ENCODE results near the gene RGS19. TPM values are rescaled to one million over a fixed set of nuclear protein-coding genes. Genes with fewer than 3 reads are reported as not detected.

RGS19 gene, protein sequence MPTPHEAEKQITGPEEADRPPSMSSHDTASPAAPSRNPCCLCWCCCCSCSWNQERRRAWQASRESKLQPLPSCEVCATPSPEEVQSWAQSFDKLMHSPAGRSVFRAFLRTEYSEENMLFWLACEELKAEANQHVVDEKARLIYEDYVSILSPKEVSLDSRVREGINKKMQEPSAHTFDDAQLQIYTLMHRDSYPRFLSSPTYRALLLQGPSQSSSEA
- 11.7 and 18.2 TPM in 2 replicates for total RNA-seq

GRCh38 chr20:64079273-64080012, at the start of gene RGS19:
RGS19 (minus strand) TSS chr20:64079518; CDS start chr20:64076886, 2,632 bp downstream.

GRCh38 chr20:64106981-64107735, 27.8 kb upstream of the RGS19 start, which contains the start of gene NPBWR2:
NPBWR2 (minus strand) TSS chr20:64107565; CDS start chr20:64106831, 734 bp downstream.

GRCh38 chr20:64083804-64084684, 4.7 kb upstream of the RGS19 start, which contains the start of gene LKAAEAR1:
LKAAEAR1 (minus strand) TSS chr20:64084398; CDS start chr20:64084219, 179 bp downstream.

GRCh38 chr20:64080013-64080812, 895 bp upstream of the RGS19 start, which contains the start of gene OPRL1:
OPRL1 (plus strand) TSS chr20:64080082; CDS start chr20:64092721, 12,639 bp downstream.

DNA sequence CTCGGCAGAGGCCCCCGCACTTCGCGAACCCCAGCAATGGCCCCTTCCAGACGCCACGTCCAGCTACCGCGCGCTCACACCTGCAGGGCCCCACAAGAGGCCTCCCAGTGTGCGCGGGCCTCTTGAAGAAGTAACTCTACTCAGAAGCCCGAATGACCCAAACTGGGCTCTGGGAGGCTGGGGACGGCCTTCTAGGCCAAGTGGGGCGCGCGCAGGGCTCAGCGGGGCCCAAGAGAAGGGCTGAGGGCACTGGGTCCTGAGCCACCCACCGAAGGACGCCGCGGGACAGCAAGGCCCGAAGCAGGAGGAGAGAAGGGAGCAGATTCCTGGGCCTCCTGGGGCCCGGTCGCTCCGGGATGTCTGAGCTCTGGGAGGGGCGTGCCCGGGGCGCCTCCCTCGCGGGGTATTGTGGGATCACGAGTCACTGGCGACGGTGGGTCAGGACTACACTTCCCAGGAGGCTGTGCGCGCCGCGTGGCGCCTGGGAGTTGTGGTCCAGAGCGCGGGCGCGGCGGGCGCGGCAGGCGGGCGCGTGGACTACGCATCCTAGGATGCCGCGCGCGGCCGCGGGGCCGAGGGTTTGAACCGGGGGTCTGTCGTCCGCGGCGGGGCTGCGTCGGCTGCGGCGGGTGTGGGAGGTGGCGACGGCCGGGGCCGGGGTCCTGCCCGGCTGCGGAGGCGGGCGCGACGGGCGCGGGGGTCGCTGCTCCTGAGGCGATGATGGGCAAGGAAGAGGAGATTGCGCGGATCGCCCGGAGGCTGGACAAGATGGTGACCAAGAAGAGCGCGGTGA, 16.5 kb downstream of the RGS19 start, which contains the start of gene TCEA2:
Gene TCEA2 (plus strand): TSS at position 603 of the 793 bp plus-strand sequence. CDS start 115 bp downstream, at position 718.

DNA sequence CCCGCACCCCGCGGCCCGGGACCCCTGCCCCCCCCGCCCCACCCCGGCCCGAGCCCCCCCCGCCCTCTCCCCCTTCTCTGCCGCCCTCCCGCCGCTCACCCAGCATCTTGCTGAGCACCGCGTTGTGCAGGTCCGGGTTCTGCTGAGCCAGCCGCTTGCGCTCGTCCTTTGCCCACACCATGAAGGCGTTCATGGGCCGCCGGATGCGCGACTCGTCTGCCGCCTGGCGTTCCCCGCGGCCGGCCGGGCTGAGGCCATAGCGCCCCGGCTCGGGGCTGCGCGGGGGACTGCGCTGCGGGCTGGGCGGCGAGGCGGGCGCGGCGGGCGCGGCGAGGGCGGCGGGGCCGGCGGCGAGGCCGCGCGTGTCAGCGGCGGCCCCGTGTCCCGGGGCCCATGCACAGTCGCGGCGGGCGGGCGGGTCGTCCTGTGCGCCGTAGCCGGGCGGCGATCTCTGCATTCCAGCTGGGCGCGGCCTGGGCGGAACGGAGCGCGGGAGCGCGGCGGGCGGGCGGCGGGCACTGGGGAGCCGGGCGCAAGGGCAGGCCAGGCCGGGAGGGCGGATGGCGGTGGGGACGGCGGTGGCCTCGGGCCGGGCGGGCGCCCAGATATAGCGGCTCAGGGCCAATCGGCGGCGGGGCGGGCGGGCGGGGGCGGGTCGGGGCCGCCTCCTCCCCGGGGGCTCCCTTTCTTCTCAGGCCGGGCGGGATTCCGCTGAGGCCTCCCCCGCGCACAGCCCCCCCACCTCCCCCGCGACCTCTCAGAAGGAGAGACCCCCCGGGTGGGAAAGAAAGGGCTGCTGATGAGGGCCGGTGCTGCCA, 30.0 kb downstream of the RGS19 start, which contains the start of gene SOX18:
Gene SOX18 (minus strand): TSS at position 580 of the 818 bp plus-strand sequence. CDS start 123 bp downstream, at position 457.

DNA sequence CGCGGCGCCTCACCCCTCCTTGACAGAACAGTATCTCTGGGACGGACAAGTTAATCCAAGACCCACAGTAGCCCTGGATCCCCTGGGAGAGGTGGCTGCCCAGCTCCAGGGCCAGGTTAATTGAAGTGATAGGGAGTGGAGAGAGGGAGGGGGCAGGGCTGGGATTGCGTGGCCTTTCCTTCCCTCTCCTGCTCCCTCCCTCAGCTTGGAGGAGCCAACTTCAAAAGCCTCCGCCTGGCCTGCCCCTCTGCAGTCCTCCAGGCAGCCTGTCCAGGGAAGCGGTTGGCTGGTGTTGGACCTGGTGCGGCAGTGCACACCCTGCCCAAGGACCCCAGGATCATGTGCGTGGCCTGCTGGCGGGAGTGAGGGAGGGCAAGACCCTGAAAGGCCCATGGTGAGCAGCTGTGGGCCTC, 43.4 kb downstream of the RGS19 start, which contains the start of gene C20orf204:
Gene C20orf204 (plus strand): TSS at position 250 of the 413 bp plus-strand sequence. CDS start 142 bp downstream, at position 392.

Other genes with a start within 250 kb of the RGS19 start
- 2.9 and 4.9 TPM in 2 replicates for gene ZBTB46, start 248.3 kb downstream of the RGS19 start, total RNA-seq
- not detected in 2 replicates for gene ABHD16B, start 218.0 kb downstream of the RGS19 start, total RNA-seq
- gene TPD52L2, start 214.2 kb downstream of the RGS19 start, total RNA-seq, result 114 and 127 TPM in 2 replicates
- 63.2 and 67.9 TPM in 2 replicates for gene DNAJC5, start 184.4 kb downstream of the RGS19 start, total RNA-seq
- 22.9 and 28.9 TPM in 2 replicates for gene UCKL1, start 123.1 kb downstream of the RGS19 start, total RNA-seq
- gene ZNF512B, start 109.6 kb downstream of the RGS19 start, total RNA-seq, result 6.5 and 8.2 TPM in 2 replicates
- gene SAMD10, start 99.9 kb downstream of the RGS19 start, total RNA-seq, result 2.6 TPM in 2 replicates
- gene PRPF6, start 98.4 kb downstream of the RGS19 start, total RNA-seq, result 61.7 and 62.0 TPM in 2 replicates
- gene C20orf204, start 43.3 kb downstream of the RGS19 start, total RNA-seq, result 2.6 and 3.0 TPM in 2 replicates
- gene SOX18, start 29.9 kb downstream of the RGS19 start, total RNA-seq, result 18.2 and 24.4 TPM in 2 replicates
- 20.7 and 31.2 TPM in 2 replicates for gene TCEA2, start 16.3 kb downstream of the RGS19 start, total RNA-seq
- 0.61 and 2.3 TPM in 2 replicates for gene OPRL1, start 564 bp upstream of the RGS19 start, total RNA-seq
- gene LKAAEAR1, start 4.9 kb upstream of the RGS19 start, total RNA-seq, result 0.97 TPM in 1 of 2 replicates, not detected in the other
- not detected in 2 replicates for gene NPBWR2, start 28.0 kb upstream of the RGS19 start, total RNA-seq
- under 0.01 TPM in 1 of 2 replicates, not detected in the other for gene MYT1, start 84.9 kb upstream of the RGS19 start, total RNA-seq
- gene PCMTD2, start 176.2 kb upstream of the RGS19 start, total RNA-seq, result 47.1 and 67.0 TPM in 2 replicates